HCT116 (cell line): Measurements from ENCODE around the gene MLLT6. TPM values are rescaled to one million over a fixed set of nuclear protein-coding genes. Genes with fewer than 3 reads are reported as not detected.

Source experiments
- ATAC-seq: fragments of 200-7000 bp; cut with Tn5 transposase; 2 replicates; pipeline ENCODE4 v1.9.1; 2020; ENCODE audit warnings: mild to moderate bottlenecking, moderate library complexity
- BruUV-seq: library from RNA; stranded (reverse); fragments of 400-500 nt; replicated peaks from 2 replicates; lab custom pipeline; 2021; lab: Mats Ljungman, UMichigan
- CTCF ChIA-PET: fragments of 300-600 bp; sonication (Branson Sonifier 250); formaldehyde crosslinking; loops from one replicate; lab custom pipeline; 2021; ENCODE audit warnings: antibody characterized with exemption; lab: Charles Lee
- POLR2A ChIA-PET: fragments of 300-600, 350-600 bp; sonication (Branson Sonifier 250); formaldehyde crosslinking; loops from one replicate; lab custom pipeline; 2021; ENCODE audit warnings: antibody characterized with exemption; lab: Charles Lee
- RAD21 ChIA-PET, 2 experiments: fragments of 300-600 bp; sonication (Branson Sonifier 250); formaldehyde crosslinking; loops; one replicate each; lab custom pipeline; 2023; ENCODE audit warnings: low total read pairs in 2 of 2; ENCODE audit not compliant: uncharacterized antibody in 2 of 2, unreplicated experiment in 2 of 2, low non-redundant PET in 1 of 2; lab: Charles Lee
- DNase-seq: peaks from one replicate; pipeline ENCODE4 v3.0.0-alpha.2; 2010; ENCODE audit warnings: low read depth, low spot score
- H2AFZ ChIP-seq: fragments of 200-600 bp; shearing (Covaris generic), sonication (generic); 2 replicates; pipeline ENCODE4 v1.6.1; 2017; ENCODE audit warnings: low read depth, mixed run types, mixed read lengths, antibody characterized with exemption, low read length; ENCODE audit not compliant: poor library complexity, severe bottlenecking
- H3K27ac ChIP-seq: 2 replicates; pipeline ENCODE4 v1.5.1; 2012; ENCODE audit warnings: low read depth, low read length
- H3K27me3 ChIP-seq: fragments of 200-600 bp; sonication (generic); 2 replicates; pipeline ENCODE4 v1.6.1; 2016; ENCODE audit warnings: mixed run types, low read length, mixed read lengths; ENCODE audit not compliant: insufficient read depth
- H3K36me3 ChIP-seq, 2 experiments: fragments of 200-500 bp in 1 of 2; fragments of 200-600 bp in 1 of 2; sonication (Bioruptor generic) in 1 of 2; sonication (generic) in 1 of 2; 2 replicates each; pipeline versions ENCODE4 v1.5.1 to v1.6.1; 2014 to 2016; ENCODE audit warnings: low read length in 2 of 2, inconsistent platforms in 1 of 2, mixed read lengths in 1 of 2, mixed run types in 1 of 2; ENCODE audit not compliant: insufficient read depth in 2 of 2, control insufficient read depth in 1 of 2
- H3K4me1 ChIP-seq, 2 experiments: fragments of 200-600 bp in 1 of 2; sonication (generic) in 1 of 2; 2 replicates each; pipeline versions ENCODE4 v1.5.1 to v1.6.1; 2012 to 2017; ENCODE audit warnings: low read length in 2 of 2, inconsistent platforms in 1 of 2, mild to moderate bottlenecking in 1 of 2, mixed read lengths in 1 of 2, mixed run types in 1 of 2, moderate library complexity in 1 of 2; ENCODE audit not compliant: insufficient read depth in 2 of 2, control insufficient read depth in 1 of 2
- H3K4me2 ChIP-seq: fragments of 200-600 bp; sonication (generic); 2 replicates; pipeline ENCODE4 v1.6.1; 2017; ENCODE audit warnings: mixed run types, low read length, mixed read lengths
- H3K4me3 ChIP-seq, 2 experiments: fragments of 200-600 bp in 1 of 2; sonication (generic) in 1 of 2; replicated peaks in 1 of 2; 2 replicates each; pipeline ENCODE4 v1.5.1; 2011 to 2016; ENCODE audit warnings: low read length in 2 of 2, control low read depth in 1 of 2, low read depth in 1 of 2, mild to moderate bottlenecking in 1 of 2, mixed read lengths in 1 of 2, mixed run types in 1 of 2
- H3K79me2 ChIP-seq: fragments of 200-600 bp; sonication (generic); 2 replicates; pipeline ENCODE4 v1.6.1; 2017; ENCODE audit warnings: mild to moderate bottlenecking, mixed run types, low read length, moderate library complexity, mixed read lengths; ENCODE audit not compliant: insufficient read depth
- H3K9ac ChIP-seq: fragments of 200-600 bp; sonication (generic); 2 replicates; pipeline ENCODE4 v1.6.1; 2016; ENCODE audit warnings: low read length, mixed read lengths
- H3K9me2 ChIP-seq: fragments of 200-600 bp; sonication (generic), shearing (Covaris generic); 2 replicates; pipeline ENCODE4 v1.6.1; 2017; ENCODE audit warnings: mixed run types, mild to moderate bottlenecking, moderate library complexity; ENCODE audit not compliant: insufficient read depth
- H3K9me3 ChIP-seq, 2 experiments: fragments of 200-500 bp in 1 of 2; fragments of 200-600 bp in 1 of 2; sonication (Bioruptor generic) in 1 of 2; sonication (generic) in 1 of 2; 2 replicates each; pipeline ENCODE4 v1.6.1; 2014 to 2017; ENCODE audit warnings: low read length in 2 of 2, mixed read lengths in 2 of 2, inconsistent platforms in 1 of 2, low read depth in 1 of 2, mild to moderate bottlenecking in 1 of 2, mixed run types in 1 of 2, moderate library complexity in 1 of 2; ENCODE audit not compliant: control insufficient read depth in 1 of 2, insufficient read depth in 1 of 2
- H4K20me1 ChIP-seq: fragments of 200-600 bp; sonication (generic), shearing (Covaris generic); 2 replicates; pipeline ENCODE4 v1.6.1; 2017; ENCODE audit warnings: mixed run types, mild to moderate bottlenecking, moderate library complexity; ENCODE audit not compliant: insufficient read depth
- CBX3 ChIP-seq: IDR thresholded peaks from 2 replicates; pipeline ENCODE4 v1.6.1; 2012; ENCODE audit warnings: low read depth
- EGR1 ChIP-seq: IDR thresholded peaks from 2 replicates; pipeline ENCODE4 v1.6.1; 2012; ENCODE audit warnings: low read depth
- ELF1 ChIP-seq: IDR thresholded peaks from 2 replicates; pipeline ENCODE4 v1.6.1; 2012; ENCODE audit warnings: low read depth, borderline replicate concordance
- EZH2 ChIP-seq: fragments of 200-600 bp; sonication (generic); IDR thresholded peaks from 2 replicates; pipeline ENCODE4 v1.6.1; 2017; ENCODE audit warnings: antibody characterized with exemption, mixed run types
- FOSL1 ChIP-seq: IDR thresholded peaks from 2 replicates; pipeline ENCODE4 v1.6.1; 2012; ENCODE audit warnings: low read depth
- JUND ChIP-seq: IDR thresholded peaks from 2 replicates; pipeline ENCODE4 v1.6.1; 2012
- POLR2AphosphoS5 ChIP-seq: IDR thresholded peaks from 2 replicates; pipeline ENCODE4 v1.6.1; 2011; ENCODE audit warnings: mild to moderate bottlenecking, low read depth, low read length, moderate library complexity
- RAD21 ChIP-seq: IDR thresholded peaks from 2 replicates; pipeline ENCODE4 v1.6.1; 2012; ENCODE audit warnings: low read depth, mild to moderate bottlenecking
- REST ChIP-seq: IDR thresholded peaks from 2 replicates; pipeline ENCODE4 v1.6.1; 2012; ENCODE audit warnings: low read depth
- SRF ChIP-seq: IDR thresholded peaks from 2 replicates; pipeline ENCODE4 v1.6.1; 2012; ENCODE audit warnings: low read depth
- TCF7L2 ChIP-seq: IDR thresholded peaks from 2 replicates; pipeline ENCODE4 v1.7.0; 2011; ENCODE audit warnings: borderline replicate concordance, inconsistent platforms; ENCODE audit not compliant: insufficient read depth, insufficient read length; ENCODE audit errors: extremely low read depth
- YY1 ChIP-seq: IDR thresholded peaks from 2 replicates; pipeline ENCODE4 v1.6.1; 2011; ENCODE audit warnings: low read length, low read depth, moderate library complexity, mild to moderate bottlenecking; ENCODE audit not compliant: insufficient replicate concordance; ENCODE audit errors: extremely low read depth
- ZBTB33 ChIP-seq: IDR thresholded peaks from 2 replicates; pipeline ENCODE4 v1.6.1; 2011; ENCODE audit warnings: mild to moderate bottlenecking, low read length, moderate library complexity; ENCODE audit not compliant: insufficient replicate concordance; ENCODE audit errors: extremely low read depth
- ZFX ChIP-seq: fragments of 450-650 bp; IDR thresholded peaks from 2 replicates; pipeline ENCODE4 v1.6.1; 2017
- ZNF274 ChIP-seq: fragments of 200-500 bp; sonication (Bioruptor generic); IDR thresholded peaks from 2 replicates; pipeline ENCODE4 v1.6.1; 2014; ENCODE audit warnings: mild to moderate bottlenecking, low read depth, low read length, inconsistent platforms
- intact Hi-C: fragments of 100-400 bp; cut with micrococcal nuclease; formaldehyde crosslinking; loops from 2 replicates; pipeline ENCODE4 v1.10.0; 2022
- total RNA-seq: library from RNA; stranded (reverse); gene quantifications from one replicate; pipeline ENCODE4 v1.2.1, GENCODE V29; 2021; ENCODE audit not compliant: unreplicated experiment
- TF ChIP-seq, protein P1 (sequence below): IDR thresholded peaks from 2 replicates; pipeline ENCODE4 v1.6.1; 2012
- TF ChIP-seq, protein P2 (sequence below): IDR thresholded peaks from 2 replicates; pipeline ENCODE4 v1.6.1; 2012
- TF ChIP-seq, protein P3 (sequence below), 3 experiments: fragments of 200-600 bp in 1 of 3; sonication (generic) in 1 of 3; IDR thresholded peaks in 2 of 3; conservative IDR thresholded peaks in 1 of 3; 2 replicates each; pipeline ENCODE4 v1.5.1; 2012 to 2017; ENCODE audit warnings: low read depth in 2 of 3, low read length in 2 of 3, antibody characterized with exemption in 1 of 3, borderline replicate concordance in 1 of 3, control low read depth in 1 of 3, mild to moderate bottlenecking in 1 of 3, mixed read lengths in 1 of 3, mixed run types in 1 of 3, moderate library complexity in 1 of 3; ENCODE audit not compliant: insufficient read depth in 1 of 3

Gene MLLT6
- total RNA-seq, 1 experiment from 2014 or later = 110 TPM

DNA sequence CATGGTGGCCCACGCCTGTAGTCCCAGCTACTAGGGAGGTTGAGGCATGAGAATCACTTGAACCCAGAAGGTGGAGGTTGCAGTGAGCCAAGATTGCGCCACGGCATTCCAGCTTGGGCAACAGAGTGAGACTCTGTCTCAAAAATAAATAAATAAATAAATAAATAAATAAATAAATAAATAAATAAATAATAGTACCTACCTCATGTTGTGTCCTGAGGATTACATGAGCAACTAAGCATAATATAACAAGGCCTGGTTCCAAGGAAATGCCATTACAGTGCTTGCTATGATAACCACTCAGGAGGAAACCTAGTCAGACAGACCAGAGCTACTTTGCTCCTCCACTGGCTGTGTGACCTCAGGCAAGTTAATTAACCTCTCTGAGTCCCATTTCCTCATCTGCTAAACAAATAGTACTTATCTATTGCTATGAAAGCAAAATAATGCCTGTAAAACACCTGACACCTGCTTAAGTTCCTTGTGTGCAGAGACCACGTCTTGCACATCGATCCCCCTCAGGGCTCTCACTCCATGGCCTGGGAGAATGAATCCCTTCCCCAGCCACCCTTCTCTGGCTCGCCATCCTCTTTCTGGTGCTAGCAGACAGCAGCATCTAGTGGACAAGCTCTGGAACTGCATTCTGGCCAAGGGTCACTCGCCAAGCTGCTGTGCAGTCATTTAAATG is 37.8 kb upstream of the MLLT6 start:
- Histone ChIP-seq H3K9me3 (no peaks in the 10 kb centered on the region), H3K36me3 (no peaks in the 10 kb centered on the region), H2AFZ (no peak overlapping the region), H3K9ac (no peak overlapping the region), H3K4me2 (no peak overlapping the region), H3K27ac (no peak overlapping the region), H3K4me3 (no peak overlapping the region), H3K9me2 (no peaks in the 10 kb centered on the region), H3K4me1 (peaks cover 6 to 20% of the 10 kb centered on the region in 2 experiments; a peak in 3 of 4 replicates), H3K79me2 (0 out of 2 replicates have a peak, but pooled peaks cover under 1% of the 10 kb centered on the region), H3K27me3 (no peaks in the 10 kb centered on the region; the same call in 1 of the 2 replicates), H4K20me1 (no peaks in the 10 kb centered on the region)
- no TSS peak for BruUV-seq
- DNase-seq = peak; percentile 57
- ChIA-PET RAD21 (interaction anchor here (0.5 to 1.6 kb wide), 6 partner anchors 42 to 243 kb away, joined by 3 to 9 read pairs (median 4); no protein-coding TSS in a partner anchor), CTCF (interaction anchor here (0.7 to 7.6 kb wide), 15 partner anchors 10 to 334 kb away, joined by 3 to 146 read pairs (median 4); no protein-coding TSS in a partner anchor), POLR2A (no interaction called here)
- peak; percentile 65 for ATAC-seq
- intact Hi-C loops = loop anchor here (1.0 to 10.0 kb wide), 6 partner anchors 82 to 318 kb away; no protein-coding TSS in a partner anchor
- TF ChIP-seq RAD21 = peak; percentile 99
- TF ChIP-seq FOSL1 = no peak
- no peak for TF ChIP-seq YY1
- TF ChIP-seq ELF1 = no peak
- peak; percentile 82; the same call in 1 of the 2 replicates for TF ChIP-seq CBX3
- TF ChIP-seq, protein P1, sequence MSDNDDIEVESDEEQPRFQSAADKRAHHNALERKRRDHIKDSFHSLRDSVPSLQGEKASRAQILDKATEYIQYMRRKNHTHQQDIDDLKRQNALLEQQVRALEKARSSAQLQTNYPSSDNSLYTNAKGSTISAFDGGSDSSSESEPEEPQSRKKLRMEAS = peak; percentile 51
- TF ChIP-seq POLR2AphosphoS5 = no peak
- no peak for TF ChIP-seq EZH2
- no peak for TF ChIP-seq REST
- TF ChIP-seq ZBTB33 = no peak
- TF ChIP-seq, protein P2, sequence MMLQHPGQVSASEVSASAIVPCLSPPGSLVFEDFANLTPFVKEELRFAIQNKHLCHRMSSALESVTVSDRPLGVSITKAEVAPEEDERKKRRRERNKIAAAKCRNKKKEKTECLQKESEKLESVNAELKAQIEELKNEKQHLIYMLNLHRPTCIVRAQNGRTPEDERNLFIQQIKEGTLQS = no peak
- TF ChIP-seq ZNF274 = no peak
- TF ChIP-seq SRF = no peak
- no peak for TF ChIP-seq ZFX
- no peak for TF ChIP-seq JUND
- TF ChIP-seq TCF7L2 = no peak
- TF ChIP-seq EGR1 = no peak
- TF ChIP-seq, protein P3, sequence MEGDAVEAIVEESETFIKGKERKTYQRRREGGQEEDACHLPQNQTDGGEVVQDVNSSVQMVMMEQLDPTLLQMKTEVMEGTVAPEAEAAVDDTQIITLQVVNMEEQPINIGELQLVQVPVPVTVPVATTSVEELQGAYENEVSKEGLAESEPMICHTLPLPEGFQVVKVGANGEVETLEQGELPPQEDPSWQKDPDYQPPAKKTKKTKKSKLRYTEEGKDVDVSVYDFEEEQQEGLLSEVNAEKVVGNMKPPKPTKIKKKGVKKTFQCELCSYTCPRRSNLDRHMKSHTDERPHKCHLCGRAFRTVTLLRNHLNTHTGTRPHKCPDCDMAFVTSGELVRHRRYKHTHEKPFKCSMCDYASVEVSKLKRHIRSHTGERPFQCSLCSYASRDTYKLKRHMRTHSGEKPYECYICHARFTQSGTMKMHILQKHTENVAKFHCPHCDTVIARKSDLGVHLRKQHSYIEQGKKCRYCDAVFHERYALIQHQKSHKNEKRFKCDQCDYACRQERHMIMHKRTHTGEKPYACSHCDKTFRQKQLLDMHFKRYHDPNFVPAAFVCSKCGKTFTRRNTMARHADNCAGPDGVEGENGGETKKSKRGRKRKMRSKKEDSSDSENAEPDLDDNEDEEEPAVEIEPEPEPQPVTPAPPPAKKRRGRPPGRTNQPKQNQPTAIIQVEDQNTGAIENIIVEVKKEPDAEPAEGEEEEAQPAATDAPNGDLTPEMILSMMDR (IDR thresholded peaks at IDR 0.05 in 2 of 3, conservative IDR thresholded peaks at IDR 0.05 in 1 of 3; ENCODE audit: borderline replicate concordance in 1 of 3, insufficient read depth in 1 of 3, low read depth in 2 of 3, low read length in 2 of 3) = peak; percentile 98 to 100 (median 100)
